GM21619 (cell line): ENCODE data around the gene TTF2.

ENCODE experiments used
- ATAC-seq: cut with Tn5 transposase; IDR thresholded peaks from one replicate; pipeline ENCODE4 v1.9.1; 2021; ENCODE audit not compliant: unreplicated experiment

Gene TTF2

DNA sequence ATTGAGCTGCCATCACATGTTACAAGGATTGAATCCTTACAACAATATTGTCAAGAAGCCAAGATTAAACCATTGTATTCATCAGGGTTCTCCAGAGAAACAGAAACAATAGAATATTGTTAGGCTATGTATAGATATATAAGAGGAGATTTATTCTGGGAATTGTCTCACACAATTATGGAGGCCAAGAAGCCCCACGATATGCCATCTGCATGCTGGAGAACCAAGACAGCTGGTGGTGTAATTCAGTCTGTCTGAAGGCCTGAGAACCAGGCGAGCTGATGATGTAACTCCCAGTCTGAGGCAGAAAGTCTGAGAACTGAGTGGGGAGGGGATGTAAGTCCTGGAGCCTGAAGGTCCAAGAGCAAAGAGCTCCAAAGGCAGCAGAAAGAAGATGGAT lies 14.5 kb upstream of the TTF2 start:
- no peak for ATAC-seq

GRCh38 chr1:117046781-117047180 lies 13.3 kb upstream of the TTF2 start:
- no peak for ATAC-seq

GRCh38 chr1:117047271-117047670 lies 12.9 kb upstream of the TTF2 start:
- no peak for ATAC-seq

- ATAC-seq = no peak
These were observed 10.3 kb upstream of the TTF2 start for GRCh38 chr1:117049857-117050256.

GRCh38 chr1:117051224-117052064 lies 8.7 kb upstream of the TTF2 start:
- peak; percentile 79 for ATAC-seq

DNA sequence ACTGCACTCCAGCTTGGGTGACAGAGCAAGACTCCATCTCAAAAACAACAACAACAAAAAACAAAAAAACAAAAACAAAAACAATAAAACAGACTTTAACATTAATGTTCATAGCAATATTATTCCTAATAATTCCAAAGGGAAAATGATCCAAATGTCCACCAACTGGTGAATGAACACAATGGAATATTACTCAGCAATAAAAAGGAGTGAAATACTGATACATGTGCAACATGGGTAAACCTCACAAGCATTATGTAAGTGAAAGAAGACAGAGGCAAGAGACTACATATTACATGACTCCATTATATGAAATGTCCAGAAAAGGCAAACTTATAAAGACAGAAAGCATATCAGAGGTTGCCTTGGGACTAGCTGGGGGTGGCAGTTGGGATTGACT lies 6.1 kb upstream of the TTF2 start:
- ATAC-seq = no peak

GRCh38 chr1:117058810-117059209 lies 1.3 kb upstream of the TTF2 start:
- ATAC-seq = no peak

DNA sequence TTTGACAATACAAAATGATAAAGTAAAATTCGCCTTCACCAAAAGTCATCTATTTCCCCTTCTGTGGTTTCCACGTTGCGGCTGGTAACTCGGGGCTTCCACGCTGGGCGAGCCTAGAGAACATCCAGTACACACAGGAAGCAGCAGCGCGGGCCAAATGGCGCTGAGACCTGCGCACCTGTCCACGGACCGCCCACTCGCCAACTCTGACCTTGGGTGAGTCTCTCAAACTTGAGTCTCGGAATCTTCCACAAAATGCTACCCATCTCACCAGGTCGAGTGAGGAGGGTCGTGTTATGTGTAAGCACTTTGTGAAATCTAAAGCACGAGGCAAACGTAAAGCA lies 820 bp upstream of the TTF2 start:
- ATAC-seq = peak; percentile 31

DNA sequence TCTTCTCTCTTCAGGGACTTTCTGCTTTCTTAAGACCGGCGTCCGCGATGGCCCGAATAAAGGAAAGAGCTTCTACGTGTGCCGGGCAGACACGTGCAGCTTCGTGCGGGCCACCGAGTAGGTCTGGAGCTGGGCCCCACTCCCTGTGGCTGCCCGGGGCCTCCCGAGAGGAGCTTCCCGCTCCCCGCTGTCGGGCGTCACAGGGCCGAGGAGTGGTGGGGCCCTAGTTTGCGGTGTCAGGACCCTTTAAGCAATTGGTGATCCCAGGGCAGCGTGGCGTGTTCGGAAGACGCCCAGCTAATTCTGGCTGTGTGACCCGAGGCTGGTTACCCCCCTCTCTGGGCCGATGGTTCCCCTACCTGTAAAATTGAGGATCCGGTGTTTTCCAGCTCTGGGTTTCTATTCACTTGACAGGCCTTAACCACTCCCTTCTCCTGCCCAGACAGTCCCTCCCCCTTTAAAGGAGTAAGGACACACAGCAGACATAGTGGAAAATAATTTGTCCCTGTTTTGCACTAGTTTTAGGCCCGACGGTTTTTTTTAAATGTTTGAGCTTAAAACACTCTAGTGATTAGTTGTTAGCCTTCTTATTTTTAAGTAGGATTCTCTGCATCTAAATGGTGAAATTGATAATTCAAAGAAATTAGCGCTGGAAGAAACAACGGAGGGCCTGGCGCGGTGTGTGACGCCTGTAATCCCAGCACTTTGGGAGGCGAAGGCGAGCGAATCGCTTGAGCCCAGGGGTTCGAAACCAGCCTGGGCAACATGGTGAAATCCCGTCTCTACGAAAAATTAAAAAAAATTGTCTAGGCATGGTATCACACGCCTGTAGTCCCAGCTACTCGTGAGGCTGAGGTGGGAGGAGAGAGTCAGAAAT lies 553 bp downstream of the TTF2 start:
- no peak for ATAC-seq

DNA sequence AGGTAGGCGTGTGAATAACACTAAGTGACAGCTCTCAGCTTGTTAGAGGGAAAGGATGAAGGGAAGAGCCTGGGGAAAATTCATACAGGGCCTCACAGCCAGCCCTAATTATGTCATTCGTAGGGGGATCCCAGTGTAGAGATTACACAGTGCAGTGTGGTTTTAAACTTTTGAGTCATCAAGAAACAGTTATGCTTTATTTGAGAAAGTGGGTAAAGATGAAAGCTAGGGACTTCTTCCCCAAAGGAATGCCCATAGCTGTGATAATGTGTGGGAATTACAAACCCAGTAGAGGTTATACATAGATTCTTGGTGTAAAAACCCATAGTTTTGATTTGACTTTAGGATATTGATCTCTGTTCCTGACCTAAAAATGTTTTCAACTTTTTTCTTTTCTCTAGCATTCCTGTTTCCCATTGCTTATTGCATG lies 1.9 kb downstream of the TTF2 start:
- ATAC-seq = peak; percentile 27

- ATAC-seq = no peak
These were observed 6.2 kb downstream of the TTF2 start for GRCh38 chr1:117066367-117066766.

DNA sequence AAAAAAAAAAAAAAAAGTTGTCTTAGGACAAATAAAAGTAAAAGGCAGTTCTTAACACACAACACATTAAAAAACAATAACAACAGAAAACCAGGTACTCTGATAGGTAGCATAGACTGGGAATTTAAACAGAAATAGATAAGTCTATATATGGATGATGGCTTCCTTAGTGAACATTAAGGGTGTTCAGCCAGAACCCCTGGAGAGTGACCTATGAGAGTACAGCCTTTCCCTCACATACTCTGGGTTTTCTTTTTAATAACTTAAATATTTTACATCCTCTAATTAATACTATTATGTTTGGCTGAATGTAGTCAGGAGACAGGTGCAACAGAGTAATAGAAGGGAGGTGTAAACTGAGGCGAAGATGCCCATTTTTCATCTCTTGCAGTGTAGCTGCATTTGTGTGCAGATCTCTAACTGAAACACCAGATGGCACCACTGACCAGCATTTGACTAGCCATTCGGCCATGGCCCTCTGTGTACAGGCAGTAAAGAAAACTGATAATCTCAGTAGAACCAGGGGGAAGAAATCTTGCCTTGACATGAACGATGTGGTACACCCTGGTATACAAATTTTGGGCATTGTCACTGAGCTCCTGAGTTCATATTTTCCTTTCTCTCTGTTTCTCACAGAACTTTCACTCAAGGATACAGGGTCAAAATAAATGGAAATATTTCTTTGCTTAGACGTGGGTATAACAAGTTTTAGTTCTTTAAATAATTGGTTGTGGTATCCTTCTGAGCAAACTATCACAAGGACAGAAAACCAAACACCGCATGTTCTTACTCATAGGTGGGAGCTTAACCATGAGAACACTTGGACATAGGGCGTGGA lies 7.6 kb downstream of the TTF2 start:
- peak; percentile 54 for ATAC-seq

DNA sequence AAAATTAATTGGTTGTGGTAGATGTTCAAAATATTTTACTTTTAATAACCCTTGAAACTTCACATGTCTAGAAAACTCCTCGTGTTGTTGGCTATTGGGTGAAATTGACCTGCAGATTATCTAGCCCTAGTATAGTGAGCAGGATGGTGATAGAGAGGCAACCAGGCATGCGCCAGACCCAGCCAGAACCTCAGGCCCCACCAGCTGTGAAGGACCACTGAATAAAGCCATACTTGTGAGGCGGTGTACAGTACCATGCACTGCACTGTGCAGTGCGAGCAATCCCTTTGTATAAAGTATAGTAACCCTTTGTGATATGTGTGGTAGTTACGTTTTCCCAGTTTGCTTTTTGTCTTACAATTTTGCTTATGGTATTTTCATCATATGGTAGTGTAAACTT lies 8.5 kb downstream of the TTF2 start:
- no peak for ATAC-seq

DNA sequence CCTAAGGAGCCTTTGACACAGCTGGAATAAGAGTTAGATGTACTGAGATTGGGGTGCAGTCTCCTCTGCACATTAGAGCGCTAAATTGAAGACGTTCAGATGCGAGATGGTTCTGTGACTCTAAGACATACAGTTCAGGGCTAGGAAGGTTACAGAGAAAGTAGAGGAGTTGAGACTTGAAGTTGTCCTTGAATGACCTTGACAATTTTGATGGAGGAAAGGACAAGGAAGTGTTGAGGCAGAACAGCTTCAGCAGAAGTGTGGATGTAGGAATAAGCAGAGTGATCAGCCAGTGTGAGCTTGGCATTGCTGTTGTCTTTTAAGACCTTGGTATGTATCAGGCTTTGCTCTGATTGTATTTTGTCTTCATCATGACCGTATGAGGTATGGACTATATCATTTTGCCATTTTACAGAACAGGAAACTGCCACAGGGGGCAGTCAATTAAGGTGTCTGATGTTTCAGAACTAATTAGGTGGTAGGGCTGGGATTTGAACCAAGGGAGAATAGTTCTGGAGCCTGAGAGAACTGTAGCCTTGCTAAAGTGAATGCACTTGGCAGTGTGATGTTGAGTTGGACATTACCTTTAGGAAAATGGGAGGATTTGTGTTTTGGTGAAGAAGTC lies 9.2 kb downstream of the TTF2 start:
- no peak for ATAC-seq

DNA sequence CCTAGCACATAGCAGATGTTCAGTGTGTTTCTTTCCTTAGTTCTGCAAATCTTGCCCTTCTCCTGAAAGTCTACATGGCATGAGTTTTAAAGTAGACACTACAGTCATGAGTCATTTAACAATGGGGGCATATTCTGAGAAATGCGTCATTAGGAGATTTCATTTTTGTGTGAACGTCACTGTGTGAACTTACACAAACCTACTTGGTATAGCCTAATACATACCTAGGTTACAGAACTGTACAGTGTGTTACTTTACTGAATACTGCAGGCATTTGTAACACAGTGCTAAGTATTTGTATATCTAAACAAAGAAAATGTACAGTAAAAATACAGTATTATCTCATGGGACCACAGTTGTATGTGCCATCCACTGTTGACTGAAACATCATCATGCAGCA lies 10.0 kb downstream of the TTF2 start:
- no peak for ATAC-seq

DNA sequence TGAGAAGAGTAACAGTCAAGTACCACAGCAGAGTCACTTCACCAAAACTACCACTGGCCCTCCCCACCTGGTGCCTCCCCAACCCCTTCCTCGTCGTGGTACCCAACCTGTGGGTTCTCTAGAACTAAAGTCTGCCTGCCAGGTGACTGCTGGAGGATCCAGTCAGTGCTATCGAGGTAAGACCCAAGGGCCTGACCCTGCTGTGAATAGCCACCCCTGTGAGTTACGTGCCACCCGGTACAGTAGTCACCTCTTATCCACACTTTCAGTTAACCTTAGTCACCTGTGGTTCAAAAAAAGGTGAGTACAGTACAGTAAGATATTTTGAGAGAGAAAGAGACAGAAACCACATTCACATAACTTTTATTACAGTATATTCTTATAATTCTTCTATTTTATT lies 16.5 kb downstream of the TTF2 start:
- ATAC-seq = no peak

DNA sequence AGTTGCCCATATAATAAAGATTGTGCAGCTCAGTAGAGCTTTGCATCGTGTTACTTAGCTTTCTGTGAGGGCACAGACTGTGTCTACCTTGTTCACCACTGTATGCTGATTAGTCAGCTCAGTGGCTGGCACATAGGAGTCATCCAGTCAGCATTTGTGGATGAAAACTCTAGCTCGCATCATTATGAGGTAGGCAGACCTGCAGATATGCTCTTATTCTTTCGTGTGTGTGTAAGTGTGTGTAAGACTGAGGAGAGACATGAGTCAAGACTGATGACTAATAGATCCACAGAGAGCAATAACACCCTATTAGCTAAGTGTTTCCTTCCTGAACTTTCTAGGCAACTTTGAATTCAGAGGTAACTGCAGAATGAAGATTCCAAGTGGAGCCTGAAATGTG lies 17.1 kb downstream of the TTF2 start:
- ATAC-seq = no peak

- ATAC-seq = no peak
These were observed 19.6 kb downstream of the TTF2 start for GRCh38 chr1:117079737-117080136.

- no peak for ATAC-seq
These were observed 24.1 kb downstream of the TTF2 start for GRCh38 chr1:117084231-117084630.

GRCh38 chr1:117087686-117088085 lies 27.6 kb downstream of the TTF2 start:
- no peak for ATAC-seq

GRCh38 chr1:117089996-117090395 lies 29.9 kb downstream of the TTF2 start:
- ATAC-seq = no peak
